GM23248 (cell line): ENCODE measurements around the gene NKG7. TPM values are rescaled to one million over a fixed set of nuclear protein-coding genes. Genes with fewer than 3 reads are reported as not detected.
"Not testable (repeated sequence)": the region's sequence is repeated elsewhere in the genome, so short reads cannot be mapped to it uniquely, and the experiment has no call there.

ENCODE experiments used
- DNase-seq: peaks from one replicate; pipeline ENCODE4 v3.0.0-alpha.2; 2015
- H2AFZ ChIP-seq: fragments of 200-600 bp; sonication (generic); 2 replicates; pipeline ENCODE4 v1.6.1; 2016; ENCODE audit warnings: antibody characterized with exemption
- H3F3A ChIP-seq: fragments of 200-600 bp; sonication (generic); 2 replicates; pipeline ENCODE4 v1.6.1; 2016; ENCODE audit warnings: mild to moderate bottlenecking, antibody characterized with exemption, mixed run types; ENCODE audit not compliant: insufficient read depth
- H3K27ac ChIP-seq: fragments of 200-600 bp; sonication (generic); 2 replicates; pipeline ENCODE4 v1.5.1; 2016; ENCODE audit warnings: mild to moderate bottlenecking
- H3K27me3 ChIP-seq: fragments of 200-600 bp; sonication (generic); replicated peaks from 2 replicates; pipeline ENCODE4 v1.6.1; 2016; ENCODE audit warnings: mild to moderate bottlenecking; ENCODE audit not compliant: insufficient read depth
- H3K36me3 ChIP-seq: fragments of 200-600 bp; sonication (generic); 2 replicates; pipeline ENCODE4 v1.6.1; 2016; ENCODE audit warnings: low read depth, mild to moderate bottlenecking
- H3K4me1 ChIP-seq: fragments of 200-600 bp; sonication (generic); 2 replicates; pipeline ENCODE4 v1.6.1; 2016; ENCODE audit warnings: mild to moderate bottlenecking; ENCODE audit not compliant: insufficient read depth
- H3K4me2 ChIP-seq: fragments of 200-600 bp; sonication (generic); one replicate; pipeline ENCODE4 v1.6.1; 2016; ENCODE audit warnings: mild to moderate bottlenecking; ENCODE audit not compliant: unreplicated experiment
- H3K4me3 ChIP-seq: fragments of 200-600 bp; sonication (generic); 2 replicates; pipeline ENCODE4 v1.5.1; 2016; ENCODE audit warnings: mild to moderate bottlenecking
- H3K79me2 ChIP-seq: fragments of 200-600 bp; sonication (generic); 2 replicates; pipeline ENCODE4 v1.6.1; 2016; ENCODE audit warnings: mild to moderate bottlenecking; ENCODE audit not compliant: insufficient read depth
- H3K9ac ChIP-seq: fragments of 200-600 bp; sonication (generic); 2 replicates; pipeline ENCODE4 v1.6.1; 2016; ENCODE audit warnings: mild to moderate bottlenecking
- H3K9me2 ChIP-seq: fragments of 200-600 bp; sonication (generic); 2 replicates; pipeline ENCODE4 v1.6.1; 2016; ENCODE audit warnings: mixed run types, mild to moderate bottlenecking, moderate library complexity; ENCODE audit not compliant: insufficient read depth
- H3K9me3 ChIP-seq: fragments of 200-600 bp; sonication (generic); one replicate; pipeline ENCODE4 v1.6.1; 2017; ENCODE audit warnings: low read depth
- H4K20me1 ChIP-seq: fragments of 200-600 bp; sonication (generic); 2 replicates; pipeline ENCODE4 v1.6.0; 2016; ENCODE audit not compliant: insufficient read depth
- EZH2 ChIP-seq: fragments of 200-600 bp; sonication (generic); IDR thresholded peaks from 2 replicates; pipeline ENCODE4 v1.6.1; 2018; ENCODE audit warnings: antibody characterized with exemption, mild to moderate bottlenecking; ENCODE audit not compliant: insufficient read depth, poor library complexity, severe bottlenecking
- EZH2phosphoT487 ChIP-seq: fragments of 200-600 bp; sonication (generic); IDR thresholded peaks from 2 replicates; pipeline ENCODE4 v1.6.1; 2018; ENCODE audit warnings: antibody characterized with exemption, moderate library complexity, mild to moderate bottlenecking, low read depth; ENCODE audit not compliant: insufficient read depth
- WGBS, 2 experiments: methylation state at CpG; one replicate each; pipeline ENCODE4 v1.1.6; 2015 to 2017; ENCODE audit warnings: low lambda C conversion rate in 2 of 2, low coverage in 1 of 2; ENCODE audit errors: missing lambda C conversion rate in 2 of 2; 5-methylcytosine and 5-hydroxymethylcytosine counted together
- in situ Hi-C: fragments of 300-500 bp; cut with MboI; formaldehyde crosslinking; loops from 2 replicates; pipeline ENCODE4 v1.15.0; 2020
- polyA plus RNA-seq: library from polyadenylated mRNA; unstranded; fragments of >200 nt; fragmentation: Nextera tagmentation; extraction: Ambion mirVana; gene quantifications from 2 replicates; pipeline ENCODE4 v1.2.1, GENCODE V29; 2016
- total RNA-seq: library from RNA; depleted of rRNA; stranded (reverse); fragments of >200 nt; shearing (Covaris generic); gene quantifications from 2 replicates; pipeline ENCODE4 v1.2.3, GENCODE V29; 2014

Gene NKG7
- total and polyA plus RNA-seq, 2 experiments from 2014 or later: not detected

DNA sequence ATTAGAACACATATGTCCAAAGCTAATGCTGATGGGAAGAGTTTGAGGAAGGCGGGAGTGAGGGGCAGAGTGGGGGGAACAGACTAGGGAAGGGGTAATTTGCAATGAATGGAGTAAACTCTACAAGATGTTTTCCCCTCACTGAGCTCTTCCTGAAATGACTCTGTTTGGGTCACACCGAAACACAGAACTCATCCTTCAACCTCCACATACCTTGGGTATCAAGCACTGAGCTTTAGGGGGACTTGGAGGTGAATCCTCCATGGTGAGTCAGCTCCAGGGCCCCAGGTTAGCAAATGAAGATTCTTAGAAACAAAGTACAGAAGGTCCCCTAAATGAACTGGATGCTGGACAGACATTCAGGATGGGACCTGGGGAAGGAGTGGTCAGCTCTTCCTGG is 46.3 kb upstream of the NKG7 start:
- WGBS, 2 experiments: 55 to 57% methylated on average over 2 of the region's 2 CpGs
- Histone ChIP-seq H4K20me1 (no peaks in the 10 kb centered on the region), H3K4me2 (no peak overlapping the region)

GRCh38 chr19:51417810-51418157 is 45.3 kb upstream of the NKG7 start:
- Histone ChIP-seq H4K20me1 (no peaks in the 10 kb centered on the region), H3K9me3 (no peaks in the 10 kb centered on the region), H3K79me2 (no peaks in the 10 kb centered on the region), H3F3A (no peaks in the 10 kb centered on the region), H3K9me2 (no peaks in the 10 kb centered on the region), H3K4me1 (no peaks in the 10 kb centered on the region), H3K4me2 (no peak overlapping the region), H3K36me3 (no peaks in the 10 kb centered on the region), H3K27me3 (no peaks in the 10 kb centered on the region), H3K27ac (no peak overlapping the region), H2AFZ (no peak overlapping the region), H3K9ac (no peak overlapping the region), H3K4me3 (no peak overlapping the region)
- 52 to 53% methylated on average over 3 of the region's 3 CpGs for WGBS, 2 experiments
- DNase-seq: no peak
- in situ Hi-C loops: no loop called here
- TF ChIP-seq EZH2 (no peak), EZH2phosphoT487 (no peak)

More for the DNA sequence above, 46.3 kb upstream of the NKG7 start:
- H3K4me1 ChIP-seq: no peaks in the 10 kb centered on the region
- no peaks in the 10 kb centered on the region for H3K27me3 ChIP-seq
- in situ Hi-C loops: no loop called here
- no peak overlapping the region for H2AFZ ChIP-seq
- no peaks in the 10 kb centered on the region for H3K36me3 ChIP-seq
- no peaks in the 10 kb centered on the region for H3K9me3 ChIP-seq
- no peak overlapping the region for H3K4me3 ChIP-seq
- no peak for DNase-seq
- no peak overlapping the region for H3K9ac ChIP-seq
- H3K79me2 ChIP-seq: no peaks in the 10 kb centered on the region
- TF ChIP-seq EZH2phosphoT487: no peak
- TF ChIP-seq EZH2: no peak
- no peaks in the 10 kb centered on the region for H3K9me2 ChIP-seq
- H3F3A ChIP-seq: no peaks in the 10 kb centered on the region
- H3K27ac ChIP-seq: no peak overlapping the region

DNA sequence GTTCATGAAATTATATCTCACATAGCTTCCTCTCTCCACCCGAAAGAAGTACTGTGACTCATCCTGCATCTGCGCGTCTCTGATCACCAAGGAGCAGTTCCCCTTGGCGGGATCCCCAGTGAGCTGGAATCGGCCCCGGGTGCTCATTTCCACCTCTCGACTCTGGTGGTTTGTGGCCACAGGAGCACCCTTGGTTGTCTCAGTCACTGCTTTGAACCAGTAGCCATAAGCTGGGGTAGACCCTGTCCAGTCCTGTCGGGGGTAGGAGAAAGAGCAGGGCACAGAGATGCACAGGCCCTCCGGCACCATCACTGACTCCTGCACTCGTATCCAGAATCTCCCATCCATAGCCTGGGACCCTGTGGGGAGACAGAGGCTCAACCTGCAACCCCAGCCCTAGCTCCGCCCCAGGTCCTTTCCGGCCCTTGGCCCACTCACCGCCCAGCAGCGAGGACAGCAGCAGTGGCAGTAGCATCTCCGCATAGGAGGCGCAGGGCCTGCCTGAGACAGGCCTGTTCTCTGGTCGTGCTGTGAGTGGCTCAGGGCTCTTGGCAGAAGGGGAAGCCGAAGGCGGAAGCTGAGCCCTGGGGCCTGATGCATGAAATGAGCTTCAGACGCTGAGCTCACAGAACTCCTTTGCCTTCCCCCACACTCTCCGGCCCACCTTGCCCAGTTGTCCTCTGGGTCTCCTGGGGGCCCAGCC is 44.8 kb upstream of the NKG7 start, which contains the start of gene SIGLEC10:
SIGLEC10 (minus strand) TSS at position 536 of the 703 bp plus-strand sequence; CDS start at position 475, 61 bp downstream.
- TF ChIP-seq EZH2 (no peak), EZH2phosphoT487 (no peak)
- WGBS, 2 experiments: 60 to 61% methylated on average over 20 to 21 of the region's 21 CpGs
- Histone ChIP-seq H4K20me1 (no peaks in the 10 kb centered on the region), H3K9ac (no peak within 1 kb of the TSS), H3K4me2 (no peak within 1 kb of the TSS), H3K9me2 (no peaks in the 10 kb centered on the region), H2AFZ (no peak within 1 kb of the TSS), H3K4me1 (no peaks in the 10 kb centered on the region), H3F3A (no peaks in the 10 kb centered on the region), H3K27me3 (no peaks in the 10 kb centered on the region), H3K36me3 (no peaks in the 10 kb centered on the region), H3K9me3 (no peaks in the 10 kb centered on the region), H3K4me3 (no peak within 1 kb of the TSS), H3K79me2 (no peaks in the 10 kb centered on the region), H3K27ac (no peak within 1 kb of the TSS)
- DNase-seq: no peak
- in situ Hi-C loops: no loop called here

GRCh38 chr19:51416422-51416821 is 44.0 kb upstream of the NKG7 start:
- H3K9ac ChIP-seq, H3K4me1 ChIP-seq, H3F3A ChIP-seq, H2AFZ ChIP-seq, H3K4me2 ChIP-seq, H3K9me2 ChIP-seq, H3K36me3 ChIP-seq, H3K27me3 ChIP-seq, H3K27ac ChIP-seq, H3K4me3 ChIP-seq, H3K79me2 ChIP-seq, in situ Hi-C loops, DNase-seq, H4K20me1 ChIP-seq, H3K9me3 ChIP-seq: not testable (repeated sequence)
- 45 to 55% methylated on average over 10 to 13 of the region's 15 CpGs for WGBS, 2 experiments

DNA sequence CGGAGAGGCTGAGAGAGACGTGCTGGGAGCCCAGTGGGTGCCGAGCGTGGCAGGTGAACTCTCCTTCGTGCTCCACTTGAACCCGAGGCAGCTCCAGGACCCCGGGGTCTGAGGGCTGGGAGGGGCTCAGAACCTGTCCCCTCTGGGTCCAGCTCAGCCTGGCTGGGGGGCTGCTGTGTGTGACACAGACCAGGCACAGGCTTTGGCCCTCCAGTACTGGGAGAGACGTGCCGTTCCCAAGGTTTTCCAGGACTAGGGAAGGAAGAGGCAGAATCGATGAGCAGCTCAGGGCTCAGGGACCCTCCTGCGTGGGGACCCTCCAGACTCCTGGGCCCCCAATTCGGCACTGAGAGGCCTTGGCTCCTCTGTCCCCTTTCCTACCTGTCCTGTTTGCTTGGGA is 42.7 kb upstream of the NKG7 start:
- Histone ChIP-seq H3K4me1 (no peaks in the 10 kb centered on the region), H3K9me2 (no peaks in the 10 kb centered on the region), H3K4me2 (no peak overlapping the region), H3K27me3 (no peaks in the 10 kb centered on the region), H3K4me3 (no peak overlapping the region), H4K20me1 (no peaks in the 10 kb centered on the region), H3K27ac (no peak overlapping the region), H3K79me2 (no peaks in the 10 kb centered on the region), H3K9me3 (no peaks in the 10 kb centered on the region), H3K36me3 (no peaks in the 10 kb centered on the region), H3F3A (no peaks in the 10 kb centered on the region), H2AFZ (no peak overlapping the region), H3K9ac (no peak overlapping the region)
- no peak for DNase-seq
- in situ Hi-C loops: no loop called here
- 56 to 61% methylated on average over 12 of the region's 12 CpGs for WGBS, 2 experiments
- TF ChIP-seq EZH2phosphoT487 (no peak), EZH2 (no peak)
